Neuronal stem cell (in vitro differentiated cells): ENCODE data around the gene ROR1.

ENCODE experiments used
- DNase-seq: peaks from one replicate; pipeline ENCODE4 v3.0.0-alpha.2; 2013; ENCODE audit warnings: low spot score
- H2AFZ ChIP-seq: one replicate; pipeline ENCODE4 v1.6.1; 2013; ENCODE audit warnings: mild to moderate bottlenecking, low read length, inconsistent platforms
- H2AK5ac ChIP-seq: 2 replicates; pipeline ENCODE4 v1.6.1; 2013; ENCODE audit warnings: low read depth, mild to moderate bottlenecking, inconsistent platforms, low read length, moderate library complexity, mixed read lengths
- H2BK120ac ChIP-seq: 2 replicates; pipeline ENCODE4 v1.6.1; 2013; ENCODE audit warnings: low read depth, mild to moderate bottlenecking, inconsistent platforms, low read length, moderate library complexity, mixed read lengths
- H2BK12ac ChIP-seq: one replicate; pipeline ENCODE4 v1.6.1; 2013; ENCODE audit warnings: low read length, inconsistent platforms
- H2BK15ac ChIP-seq: 2 replicates; pipeline ENCODE4 v1.6.1; 2013; ENCODE audit warnings: mild to moderate bottlenecking, low read length, inconsistent platforms, mixed read lengths
- H2BK5ac ChIP-seq: one replicate; pipeline ENCODE4 v1.6.1; 2013; ENCODE audit warnings: inconsistent platforms, mild to moderate bottlenecking, low read length, moderate library complexity
- H3K14ac ChIP-seq: one replicate; pipeline ENCODE4 v1.6.1; 2013; ENCODE audit warnings: low read length, inconsistent platforms
- H3K18ac ChIP-seq: 2 replicates; pipeline ENCODE4 v1.6.1; 2013; ENCODE audit warnings: low read length, inconsistent platforms
- H3K23ac ChIP-seq: 2 replicates; pipeline ENCODE4 v1.6.1; 2013; ENCODE audit warnings: low read depth, mild to moderate bottlenecking, mixed read lengths, low read length, inconsistent platforms; ENCODE audit not compliant: poor library complexity
- H3K27ac ChIP-seq: replicated peaks from 3 replicates; pipeline ENCODE4 v1.5.1; 2013; ENCODE audit warnings: low read length, inconsistent platforms
- H3K27me3 ChIP-seq, 3 experiments: 2 replicates each; pipeline ENCODE4 v1.6.1; 2013; ENCODE audit warnings: low read length in 3 of 3, mild to moderate bottlenecking in 2 of 3, inconsistent platforms in 1 of 3, low read depth in 1 of 3, mixed read lengths in 1 of 3, moderate library complexity in 1 of 3; ENCODE audit not compliant: control insufficient read depth in 3 of 3, insufficient read depth in 3 of 3
- H3K36me3 ChIP-seq, 2 donors: replicated peaks in 1 of 2; 2 replicates each; pipeline ENCODE4 v1.6.1; 2013; ENCODE audit warnings: low read length in 2 of 2; ENCODE audit not compliant: control insufficient read depth in 2 of 2, insufficient read depth in 2 of 2
- H3K4ac ChIP-seq: 2 replicates; pipeline ENCODE4 v1.6.1; 2013; ENCODE audit warnings: inconsistent platforms, mild to moderate bottlenecking, low read length, moderate library complexity
- H3K4me1 ChIP-seq, 2 donors: 1 replicate in 1 of 2; 2 replicates in 1 of 2; pipeline ENCODE4 v1.6.1; 2013; ENCODE audit warnings: low read length in 2 of 2, low read depth in 1 of 2; ENCODE audit not compliant: control insufficient read depth in 2 of 2, insufficient read depth in 1 of 2
- H3K4me2 ChIP-seq: one replicate; pipeline ENCODE4 v1.6.1; 2013; ENCODE audit warnings: mild to moderate bottlenecking, low read length, inconsistent platforms; ENCODE audit not compliant: insufficient read depth, poor library complexity, severe bottlenecking
- H3K4me3 ChIP-seq, 2 donors: 2 replicates each; pipeline ENCODE4 v1.5.1; 2013; ENCODE audit warnings: low read length in 2 of 2, mild to moderate bottlenecking in 2 of 2, inconsistent platforms in 1 of 2, moderate library complexity in 1 of 2
- H3K79me1 ChIP-seq: one replicate; pipeline ENCODE4 v1.6.1; 2013; ENCODE audit warnings: low read depth, mild to moderate bottlenecking, inconsistent platforms, low read length, moderate library complexity
- H3K9ac ChIP-seq: one replicate; pipeline ENCODE4 v1.6.1; 2013; ENCODE audit warnings: mild to moderate bottlenecking, low read depth, low read length, inconsistent platforms; ENCODE audit not compliant: poor library complexity
- H3K9me3 ChIP-seq, 2 donors: replicated peaks in 1 of 2; 2 replicates each; pipeline versions ENCODE3 to v1.6.1; 2013; ENCODE audit warnings: low read length in 2 of 2, mild to moderate bottlenecking in 2 of 2, inconsistent platforms in 1 of 2, low read depth in 1 of 2, mixed read lengths in 1 of 2, moderate library complexity in 1 of 2; ENCODE audit not compliant: control insufficient read depth in 2 of 2, insufficient read depth in 1 of 2
- H4K8ac ChIP-seq: one replicate; pipeline ENCODE4 v1.6.1; 2013; ENCODE audit warnings: low read depth, mild to moderate bottlenecking, inconsistent platforms, low read length, moderate library complexity
- H4K91ac ChIP-seq: one replicate; pipeline ENCODE4 v1.6.1; 2013; ENCODE audit warnings: low read length, low read depth, mild to moderate bottlenecking, inconsistent platforms; ENCODE audit not compliant: poor library complexity
- WGBS, 2 donors: extraction: QIAGEN DNeasy Blood & Tissue Kit; methylation state at CpG; one replicate each; pipeline ENCODE4 v1.1.7; 2013; ENCODE audit warnings: missing lambda C conversion rate in 2 of 2, mixed read lengths in 1 of 2; ENCODE audit not compliant: insufficient read length in 2 of 2, insufficient replicate concordance in 1 of 2; ENCODE audit errors: extremely low coverage in 2 of 2; 5-methylcytosine and 5-hydroxymethylcytosine counted together

The ROR1 gene

DNA sequence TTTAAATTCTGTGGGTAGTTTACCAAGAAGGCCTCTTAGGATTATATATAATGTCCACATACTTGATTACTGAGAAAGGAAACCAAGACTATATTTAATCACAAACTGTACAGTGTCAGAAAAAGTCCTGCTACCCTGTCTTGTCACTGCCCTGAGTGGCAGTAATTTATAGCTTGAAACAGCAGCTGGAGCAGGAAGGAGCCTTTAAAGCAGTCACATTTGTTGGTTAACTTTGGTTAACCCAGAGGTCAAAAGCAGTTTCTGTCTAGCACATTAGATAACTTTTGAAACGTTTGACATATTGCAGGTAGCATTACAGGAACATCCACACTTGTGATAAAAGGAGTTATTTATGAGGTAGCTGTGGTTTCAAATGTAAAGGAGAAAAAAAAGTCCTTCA, 161.7 kb downstream of the ROR1 start:
- Histone ChIP-seq H3K4me1 (no peaks in the 10 kb centered on the region), H3K4me3 (no peak overlapping the region), H3K4ac (no peak overlapping the region), H4K91ac (no peak overlapping the region), H3K23ac (no peak overlapping the region), H3K14ac (no peak overlapping the region), H2BK15ac (no peak overlapping the region), H2BK5ac (no peak overlapping the region), H3K4me2 (no peak overlapping the region), H3K27ac (no peak overlapping the region), H3K9me3 (no peaks in the 10 kb centered on the region), H3K36me3 (no peaks in the 10 kb centered on the region), H2AFZ (no peak overlapping the region), H3K79me1 (no peaks in the 10 kb centered on the region), H3K18ac (no peak overlapping the region), H2BK12ac (no peak overlapping the region), H3K9ac (no peak overlapping the region), H3K27me3 (no peaks in the 10 kb centered on the region), H2BK120ac (no peak overlapping the region), H2AK5ac (no peak overlapping the region), H4K8ac (no peak overlapping the region)
- WGBS, 2 donors: no CpG with 5 or more reads among the region's 1 CpG
- no peak for DNase-seq

DNA sequence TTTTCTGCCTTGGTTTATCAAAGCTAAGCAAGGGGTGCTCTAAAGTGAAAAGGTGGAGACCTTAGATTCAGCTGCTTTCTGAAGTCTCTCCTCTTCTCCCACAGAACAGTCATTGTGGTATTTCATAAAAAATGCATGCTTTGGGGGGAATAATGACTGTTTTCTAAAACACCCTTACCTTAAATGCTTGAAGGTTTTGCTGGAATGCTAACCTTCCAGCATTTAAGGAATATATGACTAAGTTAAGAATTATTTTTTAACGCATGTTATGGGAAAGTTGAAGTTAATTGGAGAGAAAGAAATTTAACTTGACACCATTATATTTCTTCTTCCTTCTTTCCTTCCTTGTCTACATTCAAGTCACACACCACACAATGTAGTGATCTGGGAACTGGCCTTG, 162.5 kb downstream of the ROR1 start:
- Histone ChIP-seq H2BK15ac (no peak overlapping the region), H3K36me3 (no peaks in the 10 kb centered on the region), H3K4ac (no peak overlapping the region), H2BK120ac (no peak overlapping the region), H3K79me1 (no peaks in the 10 kb centered on the region), H2BK5ac (no peak overlapping the region), H3K4me1 (no peaks in the 10 kb centered on the region), H4K91ac (no peak overlapping the region), H3K9ac (no peak overlapping the region), H2AFZ (no peak overlapping the region), H3K4me3 (no peak overlapping the region), H4K8ac (no peak overlapping the region), H3K27me3 (no peaks in the 10 kb centered on the region), H3K14ac (no peak overlapping the region), H3K27ac (no peak overlapping the region), H3K18ac (no peak overlapping the region), H3K23ac (no peak overlapping the region), H3K4me2 (no peak overlapping the region), H3K9me3 (no peaks in the 10 kb centered on the region), H2BK12ac (no peak overlapping the region), H2AK5ac (no peak overlapping the region)
- no CpG with 5 or more reads among the region's 1 CpG for WGBS, 2 donors
- DNase-seq: no peak

DNA sequence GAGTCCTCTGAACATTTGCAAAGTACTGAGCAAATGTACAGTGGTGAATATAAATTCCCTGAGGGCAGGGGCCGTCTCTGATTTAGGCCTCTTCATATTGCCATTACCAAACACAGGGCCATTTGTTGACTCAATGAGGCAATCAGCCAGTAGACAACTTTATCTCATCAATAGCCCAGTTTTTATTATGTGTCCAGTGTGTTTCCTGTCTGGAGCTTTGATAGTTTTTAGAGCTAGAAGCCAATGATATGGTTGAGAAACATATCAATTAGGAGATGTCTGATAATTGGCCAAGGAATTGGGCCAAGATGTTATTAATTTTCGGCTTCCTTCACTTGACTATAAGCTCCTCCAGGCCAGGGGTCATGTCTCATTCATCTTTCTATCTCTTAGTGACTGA, 163.0 kb downstream of the ROR1 start:
- Histone ChIP-seq H2BK12ac (no peak overlapping the region), H3K27ac (no peak overlapping the region), H2BK15ac (no peak overlapping the region), H2AK5ac (no peak overlapping the region), H2BK5ac (no peak overlapping the region), H3K27me3 (no peaks in the 10 kb centered on the region), H3K79me1 (no peaks in the 10 kb centered on the region), H3K36me3 (no peaks in the 10 kb centered on the region), H3K4me1 (no peaks in the 10 kb centered on the region), H3K14ac (no peak overlapping the region), H3K9me3 (no peaks in the 10 kb centered on the region), H4K91ac (no peak overlapping the region), H3K4me3 (no peak overlapping the region), H3K4ac (no peak overlapping the region), H3K18ac (no peak overlapping the region), H3K9ac (no peak overlapping the region), H2BK120ac (no peak overlapping the region), H3K4me2 (no peak overlapping the region), H3K23ac (no peak overlapping the region), H4K8ac (no peak overlapping the region), H2AFZ (no peak overlapping the region)
- no peak for DNase-seq
- WGBS, 2 donors: no CpG with 5 or more reads among the region's 2 CpGs

DNA sequence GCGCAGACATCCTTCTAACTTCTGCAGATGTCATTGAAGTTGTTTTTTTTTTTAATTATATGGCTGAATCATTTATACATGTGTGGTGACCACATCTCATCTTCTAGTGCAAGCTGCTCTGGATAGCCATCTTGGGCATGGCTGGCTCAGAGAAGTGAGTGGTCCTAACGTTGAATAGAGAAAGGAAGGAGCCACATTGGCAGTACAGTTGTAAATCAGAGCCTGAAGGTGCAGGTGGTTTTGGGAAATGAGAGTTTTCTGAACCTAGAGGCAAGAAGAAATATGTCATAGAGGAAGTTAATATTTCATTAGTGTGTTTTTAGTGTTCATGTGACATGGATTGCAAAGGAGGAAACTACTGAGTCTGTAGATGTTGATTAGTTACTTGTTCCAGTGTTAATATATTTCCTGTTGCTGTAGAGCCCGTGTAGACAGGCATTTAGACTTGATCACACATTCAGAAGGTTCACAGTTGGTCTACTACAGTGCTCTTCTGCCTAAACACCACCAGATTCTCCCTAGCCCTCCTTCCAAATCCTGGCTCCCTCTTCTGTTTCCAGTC, 163.7 kb downstream of the ROR1 start:
- Histone ChIP-seq H3K79me1 (no peaks in the 10 kb centered on the region), H3K27ac (no peak overlapping the region), H2BK120ac (no peak overlapping the region), H3K27me3 (no peaks in the 10 kb centered on the region), H3K36me3 (no peaks in the 10 kb centered on the region), H2BK15ac (no peak overlapping the region), H3K9ac (no peak overlapping the region), H3K4me2 (no peak overlapping the region), H3K4ac (no peak overlapping the region), H2AK5ac (no peak overlapping the region), H2BK12ac (no peak overlapping the region), H3K4me3 (no peak overlapping the region), H3K18ac (no peak overlapping the region), H3K14ac (no peak overlapping the region), H2AFZ (no peak overlapping the region), H2BK5ac (no peak overlapping the region), H4K8ac (no peak overlapping the region), H3K9me3 (no peaks in the 10 kb centered on the region), H4K91ac (no peak overlapping the region), H3K23ac (no peak overlapping the region), H3K4me1 (no peaks in the 10 kb centered on the region)
- WGBS, 2 donors: no CpG with 5 or more reads among the region's 3 CpGs
- no peak for DNase-seq
